GM21381 (cell line): ENCODE data around the gene RAB3C.

Source experiments
- ATAC-seq: cut with Tn5 transposase; IDR thresholded peaks from one replicate; pipeline ENCODE4 v1.9.1; 2021; ENCODE audit warnings: mild to moderate bottlenecking, moderate library complexity; ENCODE audit not compliant: unreplicated experiment

The RAB3C gene

GRCh38 chr5:58905944-58906343 lies 323.1 kb downstream of the RAB3C start:
- no peak for ATAC-seq
